Amniotic stem cell (primary cell): Measurements from ENCODE around the gene ELOF1.
"Not testable (repeated sequence)": the region's sequence is repeated elsewhere in the genome, so short reads cannot be mapped to it uniquely, and the experiment has no call there.

Source experiments
- DNase-seq: peaks from one replicate; lab custom pipeline; 2025; lab: John Stamatoyannopoulos, UW

ELOF1 gene

GRCh38 chr19:11566164-11566563 lies 7.1 kb upstream of the ELOF1 start:
- no peak for DNase-seq

DNA sequence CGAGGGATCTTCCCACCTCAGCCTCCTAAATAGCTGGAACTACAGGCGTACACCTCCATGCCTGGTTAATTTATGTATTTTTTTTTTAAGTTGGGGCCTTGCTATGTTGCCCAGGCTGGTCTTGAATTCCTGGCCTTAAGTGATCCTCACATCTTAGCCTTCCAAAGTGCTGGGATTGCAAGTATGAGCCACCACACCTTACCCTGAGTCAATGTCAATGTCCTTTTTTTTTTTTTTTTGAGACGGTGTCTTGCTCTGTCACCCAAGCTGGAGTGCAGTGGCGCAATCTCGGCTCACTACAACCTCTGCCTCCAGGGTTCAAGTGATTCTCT lies 6.6 kb upstream of the ELOF1 start:
- not testable (repeated sequence) for DNase-seq

GRCh38 chr19:11564082-11564807 lies 5.2 kb upstream of the ELOF1 start:
- DNase-seq = not testable (repeated sequence)

GRCh38 chr19:11563532-11563931 lies 4.5 kb upstream of the ELOF1 start:
- DNase-seq = no peak

DNA sequence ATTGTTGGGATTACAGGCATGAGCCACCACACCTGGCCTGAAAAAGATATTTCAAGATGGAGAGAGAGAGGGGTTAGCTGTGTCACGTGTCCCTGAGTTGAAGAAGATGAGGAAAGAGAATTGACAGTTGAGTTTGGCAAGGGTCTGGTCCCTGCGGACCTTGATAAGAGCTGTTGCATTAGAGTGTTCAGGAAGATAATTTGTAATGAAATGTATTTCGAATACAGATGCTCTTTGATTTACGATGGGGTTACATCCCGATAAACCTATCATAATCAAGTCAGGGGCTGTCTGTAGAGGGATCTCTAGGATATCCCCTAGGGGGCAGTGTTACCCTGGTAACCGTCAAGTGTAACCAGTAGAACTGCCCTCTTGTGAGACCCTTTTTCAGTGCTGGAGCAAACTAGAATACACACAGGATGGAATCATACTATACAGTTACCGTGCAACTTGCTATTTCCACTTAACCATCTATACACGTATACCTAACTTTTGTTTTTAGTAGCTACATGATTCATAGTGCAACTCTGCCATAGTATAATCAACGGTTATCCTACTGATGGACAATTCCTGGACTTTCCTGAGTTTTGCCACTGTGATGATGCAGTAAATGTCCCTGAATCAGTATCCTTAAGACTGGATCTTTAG lies 1.5 kb upstream of the ELOF1 start:
- peak; percentile 36 for DNase-seq

DNA sequence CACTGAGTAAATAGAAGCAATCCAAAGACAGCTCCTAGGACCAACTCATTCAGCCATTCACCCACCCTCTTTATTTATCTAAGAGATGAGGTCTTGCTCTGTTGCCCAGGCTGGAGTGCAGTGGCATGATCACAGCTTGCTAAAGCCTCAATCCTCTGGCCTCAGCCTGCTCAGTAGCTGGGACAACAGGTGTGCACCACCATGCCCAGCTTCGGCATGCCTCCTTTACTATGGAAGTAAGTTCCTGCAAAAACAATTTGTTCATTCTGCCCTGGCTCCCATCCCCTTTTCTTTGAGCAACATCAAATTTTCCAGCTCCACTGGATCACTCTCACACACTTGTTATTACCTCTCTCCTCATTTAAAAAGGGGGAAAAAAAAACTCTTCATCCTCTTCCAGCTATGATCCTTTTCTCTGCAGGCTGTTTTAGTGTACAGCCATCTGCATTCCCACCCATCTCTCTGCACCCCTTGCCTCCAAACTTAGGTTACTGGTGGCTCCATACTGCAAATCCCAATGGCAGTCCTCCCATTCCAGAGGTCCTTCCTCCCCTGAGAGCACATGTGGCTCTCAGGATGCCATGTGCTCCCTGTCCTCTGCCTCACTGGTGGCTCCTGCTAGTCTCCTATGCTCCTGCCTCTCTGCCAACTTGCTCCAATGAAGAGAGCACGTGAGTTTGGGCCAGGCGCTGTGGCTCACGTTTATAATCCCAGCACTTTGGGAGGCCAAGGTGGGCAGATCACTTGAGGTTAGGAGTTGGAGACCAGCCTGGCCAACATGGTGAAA lies 2.2 kb downstream of the ELOF1 start:
- no peak for DNase-seq

DNA sequence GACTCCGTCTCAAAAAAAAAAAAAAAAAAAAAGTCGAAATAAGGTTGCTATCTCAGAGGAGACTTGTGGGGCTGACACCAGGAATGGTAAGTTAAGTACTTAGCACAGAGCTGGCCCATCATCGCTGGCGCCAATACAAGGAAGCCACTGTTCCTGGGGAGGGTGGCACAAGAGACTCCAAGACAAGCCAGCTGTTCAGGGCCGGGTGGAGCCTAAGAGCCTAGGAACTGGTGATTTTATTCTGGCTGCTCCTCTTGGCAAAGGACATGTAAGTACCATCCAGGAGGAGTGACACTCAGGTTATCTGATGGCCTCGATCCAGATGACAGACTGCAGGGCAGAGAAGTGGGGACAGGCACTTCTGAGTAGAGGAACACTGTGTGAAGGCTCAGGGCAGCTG lies 3.8 kb downstream of the ELOF1 start:
- no peak for DNase-seq

- DNase-seq = no peak
Observed at GRCh38 chr19:11554160-11554559, 4.9 kb downstream of the ELOF1 start.

DNA sequence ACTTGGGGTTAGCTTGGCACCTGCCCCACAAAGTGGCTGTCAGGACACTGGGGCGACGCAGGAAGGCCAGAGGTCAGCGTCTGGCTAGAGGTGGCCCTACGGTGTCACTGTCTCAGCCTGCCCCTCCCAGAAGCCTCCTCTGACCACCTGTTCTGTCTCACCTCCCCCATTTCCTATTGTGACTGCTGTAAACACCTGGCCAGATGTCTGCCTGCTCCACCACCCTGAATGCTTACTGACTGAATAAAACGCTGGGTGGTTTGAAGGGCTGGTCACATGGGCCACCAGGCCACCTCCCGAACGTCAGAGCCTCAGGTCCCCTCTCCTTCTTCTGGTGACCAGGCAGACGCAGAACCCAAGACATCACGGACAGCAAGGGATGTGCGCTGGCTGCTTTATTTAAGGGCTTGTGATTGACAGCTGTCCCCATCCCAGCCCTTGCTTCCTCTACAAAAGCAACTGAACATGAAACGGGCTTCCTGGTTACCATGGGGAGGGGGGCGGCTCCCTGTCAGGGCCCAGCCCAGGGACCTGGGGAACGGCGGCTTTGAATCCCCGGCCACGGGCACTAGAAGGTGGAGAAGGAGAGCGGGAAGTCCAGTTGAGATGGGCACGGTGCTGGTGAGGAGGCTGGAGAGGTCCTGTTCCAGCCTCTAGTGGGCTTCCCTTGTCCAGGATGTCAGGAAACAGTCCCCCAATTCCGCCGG lies 6.2 kb downstream of the ELOF1 start:
- DNase-seq = no peak

- no peak for DNase-seq
Observed at GRCh38 chr19:11551603-11552235, 7.3 kb downstream of the ELOF1 start.

DNA sequence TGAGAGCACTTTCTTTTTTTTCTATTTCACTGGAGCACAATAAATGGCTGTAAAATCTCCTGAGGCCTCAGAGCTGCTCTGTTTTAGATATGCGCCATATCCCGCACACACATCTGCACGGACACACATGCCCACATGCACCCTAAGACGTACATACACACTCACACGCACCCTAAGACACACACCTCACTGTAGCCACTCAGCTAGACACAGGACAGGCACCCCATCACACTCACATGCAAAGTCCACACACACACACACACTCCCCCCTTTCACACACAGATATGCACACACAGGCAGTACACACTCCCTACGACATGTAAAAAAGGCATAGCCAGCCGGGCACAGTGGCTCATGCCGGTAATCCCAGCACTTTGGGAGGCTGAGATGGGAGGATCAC lies 8.8 kb downstream of the ELOF1 start:
- no peak for DNase-seq

DNA sequence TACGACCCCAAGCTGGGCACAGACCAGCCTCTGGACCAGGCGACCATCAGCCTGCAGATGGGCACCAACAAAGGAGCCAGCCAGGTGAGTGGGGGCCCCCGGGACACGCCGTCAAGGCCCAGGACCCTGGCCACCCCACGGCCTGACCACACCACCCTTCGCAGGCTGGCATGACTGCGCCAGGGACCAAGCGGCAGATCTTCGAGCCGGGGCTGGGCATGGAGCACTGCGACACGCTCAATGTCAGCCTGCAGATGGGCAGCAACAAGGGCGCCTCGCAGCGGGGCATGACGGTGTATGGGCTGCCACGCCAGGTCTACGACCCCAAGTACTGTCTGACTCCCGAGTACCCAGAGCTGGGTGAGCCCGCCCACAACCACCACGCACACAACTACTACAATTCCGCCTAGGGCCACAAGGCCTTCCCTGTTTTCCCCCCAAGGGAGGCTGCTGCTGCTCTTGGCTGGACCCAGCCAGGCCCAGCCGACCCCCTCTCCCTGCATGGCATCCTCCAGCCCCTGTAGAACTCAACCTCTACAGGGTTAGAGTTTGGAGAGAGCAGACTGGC lies 9.6 kb downstream of the ELOF1 start:
- DNase-seq = no peak

GRCh38 chr19:11547929-11548700 lies 10.9 kb downstream of the ELOF1 start:
- DNase-seq = no peak

DNA sequence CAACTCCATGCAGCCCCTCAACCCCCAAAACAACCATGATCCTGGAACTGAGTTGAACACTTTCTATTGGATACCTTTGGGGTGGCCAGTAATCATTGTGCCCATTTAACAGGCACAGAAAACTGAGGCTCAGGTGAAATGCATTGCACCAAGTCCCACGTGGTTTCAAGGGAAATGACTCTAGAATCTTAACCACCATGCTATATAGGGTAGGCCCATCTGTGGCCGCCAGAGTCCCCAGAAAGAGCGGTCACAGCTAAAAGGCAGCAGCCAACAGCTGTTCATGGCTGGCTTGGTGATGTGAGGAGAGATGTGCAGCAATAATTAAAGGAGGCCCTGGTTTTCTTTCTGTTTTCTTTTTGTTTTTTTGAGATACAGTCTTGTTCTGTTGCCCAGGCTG lies 17.8 kb downstream of the ELOF1 start:
- DNase-seq = no peak

GRCh38 chr19:11540645-11541044 lies 18.4 kb downstream of the ELOF1 start:
- DNase-seq = no peak

GRCh38 chr19:11539495-11540365 lies 19.3 kb downstream of the ELOF1 start:
- DNase-seq = no peak

DNA sequence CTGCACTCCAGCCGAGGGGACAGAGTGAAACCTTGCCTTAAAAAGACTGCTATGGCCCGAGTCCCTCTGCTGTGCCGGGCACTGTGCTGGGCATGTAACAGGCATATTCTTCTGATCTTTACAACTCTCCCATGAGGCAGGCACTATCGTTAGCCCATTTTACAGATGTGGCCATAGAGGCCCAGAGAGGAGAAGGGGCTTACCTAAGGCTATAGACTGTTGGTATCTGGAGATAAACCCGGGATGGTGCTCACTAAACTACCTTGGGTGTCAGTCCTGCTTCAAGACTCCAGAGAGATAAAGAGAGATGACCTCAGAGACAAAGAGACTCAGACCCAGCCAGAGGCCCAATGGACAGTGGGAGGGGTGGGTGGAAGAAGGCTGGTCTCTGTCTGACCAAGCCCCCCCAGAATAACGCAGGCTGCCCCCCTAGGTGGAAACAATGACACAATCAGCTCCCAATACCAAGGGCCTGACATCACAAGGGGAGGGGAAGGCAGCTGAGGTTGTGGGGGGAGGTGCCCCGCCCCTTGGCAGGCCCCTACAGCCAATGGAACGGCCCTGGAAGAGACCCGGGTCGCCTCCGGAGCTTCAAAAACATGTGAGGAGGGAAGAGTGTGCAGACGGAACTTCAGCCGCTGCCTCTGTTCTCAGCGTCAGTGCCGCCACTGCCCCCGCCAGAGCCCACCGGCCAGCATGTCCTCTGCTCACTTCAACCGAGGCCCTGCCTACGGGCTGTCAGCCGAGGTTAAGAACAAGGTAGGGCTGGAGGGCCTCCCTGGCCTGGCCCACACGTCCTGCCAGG lies 20.6 kb downstream of the ELOF1 start, which contains the start of gene CNN1:
TSS of gene CNN1 (plus strand) at position 620 of the 805 bp plus-strand sequence. CDS start at position 697, 77 bp downstream.
- DNase-seq = no peak

- peak; percentile 68 for DNase-seq
Observed at GRCh38 chr19:11535792-11536595, 23.0 kb downstream of the ELOF1 start.
